Fibroblast of pulmonary artery (primary cell): ENCODE data around the gene CDHR4.

Source experiments
- DNase-seq: peaks from one replicate; pipeline ENCODE4 v3.0.0-alpha.2; 2010; ENCODE audit warnings: low read depth
- H3K4me3 ChIP-seq: replicated peaks from 2 replicates; pipeline ENCODE4 v1.5.1; 2011; ENCODE audit warnings: low read depth, mild to moderate bottlenecking, control low read depth, low read length, moderate library complexity
- TF ChIP-seq, protein P1 (sequence below): IDR thresholded peaks from 2 replicates; pipeline ENCODE4 v1.5.1; 2011; ENCODE audit warnings: mild to moderate bottlenecking, control low read depth, low read length, inconsistent platforms; ENCODE audit errors: missing control alignments

CDHR4 gene

DNA sequence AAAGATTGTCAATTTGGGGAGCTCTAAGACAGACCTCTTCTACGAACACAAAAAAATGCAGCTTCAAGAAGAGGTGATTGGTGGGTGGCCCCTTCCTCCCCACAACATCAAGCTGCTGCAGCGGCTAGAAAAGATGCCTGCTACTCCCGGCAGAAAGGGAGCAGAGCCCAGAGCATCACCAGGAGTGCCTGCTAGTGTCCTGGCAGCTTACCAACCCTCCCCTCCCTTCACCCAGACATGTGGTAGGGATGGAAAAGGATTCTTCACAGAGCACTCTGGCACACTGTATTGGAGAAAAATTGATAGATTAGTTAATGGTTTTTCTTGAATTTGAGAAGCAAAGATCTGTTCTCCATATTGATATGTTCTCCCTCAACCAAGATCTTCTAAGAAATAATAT lies 24.1 kb downstream of the CDHR4 start:
- TF ChIP-seq, protein P1, sequence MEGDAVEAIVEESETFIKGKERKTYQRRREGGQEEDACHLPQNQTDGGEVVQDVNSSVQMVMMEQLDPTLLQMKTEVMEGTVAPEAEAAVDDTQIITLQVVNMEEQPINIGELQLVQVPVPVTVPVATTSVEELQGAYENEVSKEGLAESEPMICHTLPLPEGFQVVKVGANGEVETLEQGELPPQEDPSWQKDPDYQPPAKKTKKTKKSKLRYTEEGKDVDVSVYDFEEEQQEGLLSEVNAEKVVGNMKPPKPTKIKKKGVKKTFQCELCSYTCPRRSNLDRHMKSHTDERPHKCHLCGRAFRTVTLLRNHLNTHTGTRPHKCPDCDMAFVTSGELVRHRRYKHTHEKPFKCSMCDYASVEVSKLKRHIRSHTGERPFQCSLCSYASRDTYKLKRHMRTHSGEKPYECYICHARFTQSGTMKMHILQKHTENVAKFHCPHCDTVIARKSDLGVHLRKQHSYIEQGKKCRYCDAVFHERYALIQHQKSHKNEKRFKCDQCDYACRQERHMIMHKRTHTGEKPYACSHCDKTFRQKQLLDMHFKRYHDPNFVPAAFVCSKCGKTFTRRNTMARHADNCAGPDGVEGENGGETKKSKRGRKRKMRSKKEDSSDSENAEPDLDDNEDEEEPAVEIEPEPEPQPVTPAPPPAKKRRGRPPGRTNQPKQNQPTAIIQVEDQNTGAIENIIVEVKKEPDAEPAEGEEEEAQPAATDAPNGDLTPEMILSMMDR, result no peak
- no peak for DNase-seq
- no peak overlapping the region for H3K4me3 ChIP-seq

DNA sequence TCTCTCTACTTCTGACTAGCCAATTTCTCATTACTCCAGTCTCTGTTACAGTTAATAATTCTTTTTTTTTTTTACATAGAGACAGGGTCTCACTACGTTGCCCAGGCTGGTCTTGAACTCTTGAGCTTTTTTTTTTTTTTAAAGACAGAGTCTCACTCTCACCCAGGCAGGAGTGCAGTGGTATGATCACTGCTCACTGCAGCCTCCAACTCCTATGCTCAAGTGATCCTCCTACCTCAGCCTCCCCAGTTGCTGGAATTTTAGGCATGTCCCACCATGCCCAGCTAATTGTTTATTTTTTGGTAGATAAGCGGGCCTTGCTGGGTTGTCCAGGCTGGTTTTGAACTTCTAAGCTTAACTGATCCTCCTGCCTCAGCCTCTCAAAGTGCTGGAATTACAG lies 27.0 kb downstream of the CDHR4 start:
- H3K4me3 ChIP-seq, result no peak overlapping the region
- TF ChIP-seq, protein P1, result no peak
- no peak for DNase-seq

DNA sequence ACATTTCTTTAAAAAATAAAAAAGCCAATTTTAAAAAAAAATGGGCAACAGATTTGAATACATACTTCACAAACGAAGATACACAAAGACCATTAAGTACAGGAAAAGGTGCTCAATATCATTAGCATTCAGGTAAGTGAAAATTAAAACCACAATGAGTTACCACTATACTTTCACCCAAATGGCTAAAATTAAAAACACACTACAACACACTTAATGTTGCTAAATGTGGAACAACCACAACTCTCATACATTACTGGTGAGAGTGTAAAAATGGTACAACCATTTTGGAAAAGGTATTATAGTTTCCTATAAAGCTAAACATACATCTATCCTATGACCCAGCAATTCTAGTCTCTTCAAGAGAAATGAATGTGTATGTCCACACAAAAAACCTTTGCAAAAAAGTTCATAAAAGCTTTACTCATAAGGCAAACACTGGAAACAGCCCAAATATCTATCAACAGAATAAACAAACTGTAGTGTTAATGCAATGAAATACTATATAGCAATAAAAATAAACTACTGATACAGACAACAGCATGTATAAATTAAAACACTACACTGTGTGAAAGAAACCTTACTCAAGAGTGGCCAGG lies 28.2 kb downstream of the CDHR4 start:
- H3K4me3 ChIP-seq, result no peak overlapping the region
- no peak for DNase-seq
- TF ChIP-seq, protein P1, result no peak

DNA sequence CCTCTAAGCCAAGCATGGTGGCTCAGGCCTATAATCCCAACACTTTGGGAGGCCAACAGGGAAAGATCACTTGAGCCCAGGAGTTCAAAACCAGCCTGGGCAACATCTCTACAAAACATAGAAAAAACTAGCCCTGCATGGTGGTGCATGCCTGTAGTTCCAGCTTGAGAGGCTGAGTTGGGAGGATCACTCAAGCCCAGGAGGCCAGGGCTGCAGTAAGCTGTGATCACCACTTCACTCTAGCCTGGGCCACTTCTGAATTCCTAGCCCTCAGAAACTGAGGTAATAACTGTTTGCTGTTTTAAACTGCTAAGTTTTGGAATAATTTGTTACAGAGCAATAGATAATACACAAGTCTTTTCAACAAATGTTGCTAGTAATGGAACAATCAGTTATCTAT lies 29.7 kb downstream of the CDHR4 start:
- DNase-seq, result no peak
- TF ChIP-seq, protein P1, result no peak
- H3K4me3 ChIP-seq, result no peak overlapping the region

DNA sequence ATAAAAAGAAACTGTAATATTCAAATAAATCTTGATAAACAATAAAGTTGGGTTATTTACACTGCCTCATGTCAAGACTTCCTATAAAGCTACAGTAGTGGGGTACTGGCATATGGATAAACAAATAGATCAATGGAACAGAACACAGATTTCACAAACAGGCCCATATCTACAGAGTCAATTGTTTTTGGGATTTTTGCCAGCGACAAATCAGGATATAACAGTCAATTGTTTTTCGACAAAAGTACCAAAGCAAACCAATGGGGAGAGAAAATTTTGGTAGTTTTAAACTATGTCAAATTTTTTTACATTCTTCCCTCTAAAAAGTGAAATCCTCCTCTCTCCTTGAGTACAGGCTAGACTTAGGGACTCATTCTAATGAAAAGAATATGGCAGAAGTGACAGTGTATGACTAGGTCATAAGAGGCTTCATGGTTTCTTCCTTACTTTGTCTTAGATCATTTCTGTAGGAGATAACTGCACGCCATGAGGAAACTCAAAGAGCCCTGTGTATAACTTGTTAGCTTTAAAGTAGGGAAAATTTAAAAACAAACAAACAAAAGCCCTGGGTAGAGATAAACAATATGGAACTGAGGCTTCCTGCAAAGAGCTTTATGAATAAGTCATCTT lies 30.3 kb downstream of the CDHR4 start:
- TF ChIP-seq, protein P1, result no peak
- no peak for DNase-seq
- H3K4me3 ChIP-seq, result no peak overlapping the region

DNA sequence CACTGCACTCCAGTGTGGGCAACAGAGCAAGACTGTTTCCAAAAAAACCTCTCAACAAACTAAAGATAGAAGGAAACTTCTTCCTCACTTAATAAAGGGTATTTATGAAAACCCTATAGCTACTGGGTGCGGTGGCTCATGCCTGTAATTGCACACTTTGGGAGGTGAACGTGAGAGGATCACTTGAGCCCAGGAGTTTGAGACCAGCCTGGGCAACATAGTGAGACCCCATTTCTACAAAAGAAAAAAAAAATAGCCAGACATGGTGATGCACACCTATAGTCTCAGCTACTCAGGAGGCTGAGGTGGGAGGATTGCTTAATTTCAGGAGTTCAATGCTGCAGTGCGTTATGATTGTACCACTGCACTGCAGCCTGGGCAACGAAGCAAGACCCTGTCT lies 35.7 kb downstream of the CDHR4 start:
- no peak overlapping the region for H3K4me3 ChIP-seq
- TF ChIP-seq, protein P1, result no peak
- DNase-seq, result no peak

DNA sequence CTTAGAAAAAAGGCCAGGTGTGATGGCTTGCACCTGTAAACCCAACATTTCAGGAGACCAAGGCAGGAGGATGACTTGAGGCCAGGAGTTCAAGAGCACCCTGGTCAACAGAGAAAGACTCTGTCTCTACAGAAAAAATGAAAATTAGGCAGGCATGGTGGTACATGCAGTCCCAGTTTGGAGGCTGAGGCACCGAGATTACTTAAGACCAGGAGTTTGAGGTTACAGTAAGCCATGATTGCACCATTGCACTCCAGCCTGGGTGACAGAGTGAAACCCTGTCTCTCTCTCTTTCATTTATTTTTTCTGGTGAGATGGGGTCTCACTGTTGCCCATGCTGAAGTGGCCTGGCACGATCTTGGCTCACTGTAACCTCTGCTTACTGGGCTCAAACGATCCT lies 38.0 kb downstream of the CDHR4 start:
- no peak for DNase-seq
- H3K4me3 ChIP-seq, result no peak overlapping the region
- TF ChIP-seq, protein P1, result no peak
